ENCODE results near the gene MAFF. TPM values are rescaled to one million over a fixed set of nuclear protein-coding genes. Genes with fewer than 3 reads are reported as not detected.
"Not testable (repeated sequence)": the region's sequence is repeated elsewhere in the genome, so short reads cannot be mapped to it uniquely, and the experiment has no call there.

Gene MAFF
- total RNA-seq (2014; rRNA removed; shearing (Covaris generic)) = 42.0 and 54.1 TPM in 2 replicates

GRCh38 chr22:38201711-38202436, at the start of gene MAFF:
MAFF (plus strand) TSS chr22:38201994; CDS start chr22:38213854, 11,860 bp downstream.
- DNase-seq (ENCODE audit: low read depth) = peak; percentile 97

GRCh38 chr22:38153821-38154562, 47.8 kb upstream of the MAFF start:
- DNase-seq (ENCODE audit: low read depth) = no peak

GRCh38 chr22:38154563-38154915, 47.3 kb upstream of the MAFF start:
- not testable (repeated sequence) for DNase-seq (ENCODE audit: low read depth)

GRCh38 chr22:38155703-38156102, 46.1 kb upstream of the MAFF start:
- no peak for DNase-seq (ENCODE audit: low read depth)

- no peak for DNase-seq (ENCODE audit: low read depth)
These were observed 38.6 kb upstream of the MAFF start for GRCh38 chr22:38162881-38163843.

- no peak for DNase-seq (ENCODE audit: low read depth)
These were observed 37.8 kb upstream of the MAFF start for GRCh38 chr22:38163844-38164550.

- no peak for DNase-seq (ENCODE audit: low read depth)
These were observed 37.3 kb upstream of the MAFF start for GRCh38 chr22:38164551-38164918.

GRCh38 chr22:38165922-38166593, 35.7 kb upstream of the MAFF start:
- DNase-seq (ENCODE audit: low read depth) = no peak

GRCh38 chr22:38167988-38168407, 33.8 kb upstream of the MAFF start:
- DNase-seq (ENCODE audit: low read depth) = no peak

- DNase-seq (ENCODE audit: low read depth) = no peak
These were observed 32.7 kb upstream of the MAFF start for GRCh38 chr22:38169116-38169515.

GRCh38 chr22:38170469-38170868, 31.3 kb upstream of the MAFF start:
- no peak for DNase-seq (ENCODE audit: low read depth)

GRCh38 chr22:38171927-38172831, 29.6 kb upstream of the MAFF start:
- DNase-seq (ENCODE audit: low read depth) = peak; percentile 56

GRCh38 chr22:38172832-38173640, 28.8 kb upstream of the MAFF start:
- DNase-seq (ENCODE audit: low read depth) = peak; percentile 89

- DNase-seq (ENCODE audit: low read depth) = no peak
These were observed 28.2 kb upstream of the MAFF start for GRCh38 chr22:38173641-38173906.

GRCh38 chr22:38174626-38175025, 27.2 kb upstream of the MAFF start:
- no peak for DNase-seq (ENCODE audit: low read depth)

GRCh38 chr22:38175206-38176118, 26.3 kb upstream of the MAFF start:
- no peak for DNase-seq (ENCODE audit: low read depth)

- DNase-seq (ENCODE audit: low read depth) = peak; percentile 94
These were observed 25.5 kb upstream of the MAFF start for GRCh38 chr22:38176170-38176741.

GRCh38 chr22:38177044-38177443, 24.8 kb upstream of the MAFF start:
- DNase-seq (ENCODE audit: low read depth) = no peak
